CD4-positive, alpha-beta T cell (primary cell): ENCODE measurements around the gene PPP1R9B. TPM values are rescaled to one million over a fixed set of nuclear protein-coding genes. Genes with fewer than 3 reads are reported as not detected.

Source experiments
- ATAC-seq: fragments of 200-7000 bp; cut with Tn5 transposase; one replicate; pipeline ENCODE4 v1.10.0; 2022; ENCODE audit warnings: mild to moderate bottlenecking; ENCODE audit not compliant: poor library complexity
- CTCF ChIA-PET: fragments of 350-600 bp; sonication (Branson Sonifier 250); formaldehyde crosslinking; loops from one replicate; lab custom pipeline; 2021; ENCODE audit warnings: antibody characterized with exemption, inconsistent platforms; lab: Charles Lee
- POLR2A ChIA-PET: fragments of 350-600 bp; sonication (Branson Sonifier 250); formaldehyde crosslinking; loops from one replicate; lab custom pipeline; 2021; ENCODE audit warnings: antibody characterized with exemption, inconsistent platforms; lab: Charles Lee
- DNase-seq, 14 experiments: peaks; one replicate each; pipeline ENCODE4 v3.0.0-alpha.2; 2013 to 2020; ENCODE audit warnings: mixed read lengths in 2 of 14
- H3K27ac ChIP-seq, 2 donors: one replicate each; pipeline versions ENCODE4 v1.5.1 to v1.7.0; 2013; ENCODE audit warnings: low read length in 2 of 2, low read depth in 1 of 2, mild to moderate bottlenecking in 1 of 2
- H3K27me3 ChIP-seq, 2 experiments: 1 replicate in 1 of 2; 2 replicates in 1 of 2; pipeline versions ENCODE4 v1.6.1 to v1.7.0; 2013; ENCODE audit warnings: low read length in 2 of 2, control low read depth in 1 of 2, mild to moderate bottlenecking in 1 of 2, moderate library complexity in 1 of 2; ENCODE audit not compliant: insufficient read depth in 2 of 2, control insufficient read depth in 1 of 2
- H3K36me3 ChIP-seq: one replicate; pipeline ENCODE4 v1.6.1; 2013; ENCODE audit warnings: low read length, control low read depth; ENCODE audit not compliant: insufficient read depth
- H3K4me1 ChIP-seq: one replicate; pipeline ENCODE4 v1.6.1; 2013; ENCODE audit warnings: low read length, control low read depth; ENCODE audit not compliant: insufficient read depth
- H3K4me3 ChIP-seq: one replicate; pipeline ENCODE4 v1.5.1; 2013; ENCODE audit warnings: mild to moderate bottlenecking, low read length, moderate library complexity
- H3K9me3 ChIP-seq, 2 experiments: 1 replicate in 1 of 2; 2 replicates in 1 of 2; pipeline versions ENCODE4 v1.6.1 to v1.7.0; 2013; ENCODE audit warnings: low read length in 2 of 2, mild to moderate bottlenecking in 2 of 2, control low read depth in 1 of 2, moderate library complexity in 1 of 2; ENCODE audit not compliant: control insufficient read depth in 1 of 2, insufficient read depth in 1 of 2
- H3K27ac Mint-ChIP-seq: one replicate; pipeline ENCODE4 v1.8.0; 2020; ENCODE audit warnings: mixed read lengths
- H3K27me3 Mint-ChIP-seq: one replicate; pipeline ENCODE4 v1.8.0; 2021; ENCODE audit warnings: mixed read lengths
- H3K36me3 Mint-ChIP-seq: one replicate; pipeline ENCODE4 v1.8.0; 2021; ENCODE audit warnings: low read depth, mixed read lengths
- H3K4me1 Mint-ChIP-seq: one replicate; pipeline ENCODE4 v1.8.0; 2021; ENCODE audit warnings: low read depth, mixed read lengths
- H3K4me3 Mint-ChIP-seq: one replicate; pipeline ENCODE4 v1.8.0; 2020; ENCODE audit warnings: mild to moderate bottlenecking, mixed read lengths
- H3K9me3 Mint-ChIP-seq: one replicate; pipeline ENCODE4 v1.8.0; 2020; ENCODE audit warnings: mixed read lengths
- CTCF ChIP-seq: fragments of 200-600 bp; IDR thresholded peaks from one replicate; pipeline ENCODE4 v1.8.0; 2022; ENCODE audit warnings: antibody characterized with exemption, mild to moderate bottlenecking
- intact Hi-C, 2 experiments: fragments of 100-400 bp; cut with DNase I in 1 of 2; cut with micrococcal nuclease in 1 of 2; formaldehyde crosslinking; loops; one replicate each; pipeline versions ENCODE4 v1.15.1 to v1.9.0; 2023 to 2025; cut with DNase I, micrococcal nuclease
- total RNA-seq, 174 experiments: library from RNA in 2 of 174; stranded (reverse) in 2 of 174; gene quantifications; one replicate each; pipeline ENCODE4 v1.2.3 and lab custom pipeline; 2021 to 2026

The PPP1R9B gene
- total RNA-seq, 2 experiments from 2014 or later: 53.4 to 55.7 TPM

GRCh38 chr17:50167371-50167770 is 16.9 kb upstream of the PPP1R9B start:
- no peak for DNase-seq
- Histone ChIP-seq H3K27ac (no peak overlapping the region), H3K36me3 (no peaks in the 10 kb centered on the region), H3K27me3 (no peaks in the 10 kb centered on the region), H3K4me1 (peaks cover 21% of the 10 kb centered on the region), H3K4me3 (no peak overlapping the region), H3K9me3 (no peaks in the 10 kb centered on the region)
- Mint-ChIP-seq H3K36me3 (no peaks in the 10 kb centered on the region), H3K27ac (no peak overlapping the region), H3K27me3 (no peaks in the 10 kb centered on the region), H3K9me3 (no peaks in the 10 kb centered on the region), H3K4me3 (no peak overlapping the region), H3K4me1 (peaks cover 24% of the 10 kb centered on the region)
- no peak for TF ChIP-seq CTCF
- ChIA-PET CTCF (no interaction called here), POLR2A (no interaction called here)
- ATAC-seq: no peak
- intact Hi-C loops: loop anchor here in 1 of 2 experiments (5.0 kb wide), 1 partner anchor 35 kb away; the partner anchor contains the start of gene SAMD14

GRCh38 chr17:50166518-50167181 is 16.2 kb upstream of the PPP1R9B start:
- Mint-ChIP-seq H3K36me3 (no peaks in the 10 kb centered on the region), H3K27ac (no peak overlapping the region), H3K9me3 (no peaks in the 10 kb centered on the region), H3K4me1 (peaks cover 30% of the 10 kb centered on the region), H3K4me3 (no peak overlapping the region), H3K27me3 (no peaks in the 10 kb centered on the region)
- POLR2A ChIA-PET: no interaction called here
- no peak overlapping the region for H3K27ac ChIP-seq
- no peak for TF ChIP-seq CTCF
- no peak for DNase-seq
- intact Hi-C loops: loop anchor here in 1 of 2 experiments (5.0 kb wide), 1 partner anchor 34 kb away; the partner anchor contains the start of gene SAMD14
- no peak overlapping the region for H3K4me3 ChIP-seq
- no peaks in the 10 kb centered on the region for H3K9me3 ChIP-seq
- H3K4me1 ChIP-seq: peaks cover 28% of the 10 kb centered on the region
- CTCF ChIA-PET: no interaction called here
- no peak for ATAC-seq
- H3K27me3 ChIP-seq: no peaks in the 10 kb centered on the region
- no peaks in the 10 kb centered on the region for H3K36me3 ChIP-seq

GRCh38 chr17:50165867-50166517 is 15.5 kb upstream of the PPP1R9B start, which contains the start of gene SGCA:
Gene SGCA, plus strand, starts transcription at chr17:50166005. Its CDS starts 36 bp downstream, at chr17:50166041.
- ChIA-PET CTCF (no interaction called here), POLR2A (interaction anchor here (0.6 kb wide), 1 partner anchor 34 kb away, joined by 3 read pairs; no protein-coding TSS in a partner anchor)
- no peak within 1 kb of the TSS for H3K4me3 Mint-ChIP-seq
- DNase-seq: no peak
- Histone ChIP-seq H3K36me3 (no peaks in the 10 kb centered on the region), H3K27ac (no peak within 1 kb of the TSS), H3K4me3 (no peak within 1 kb of the TSS), H3K9me3 (no peaks in the 10 kb centered on the region), H3K27me3 (no peaks in the 10 kb centered on the region), H3K4me1 (peaks cover 33% of the 10 kb centered on the region)
- peaks cover 35% of the 10 kb centered on the region for H3K4me1 Mint-ChIP-seq
- no peaks in the 10 kb centered on the region for H3K36me3 Mint-ChIP-seq
- H3K9me3 Mint-ChIP-seq: no peaks in the 10 kb centered on the region
- no peaks in the 10 kb centered on the region for H3K27me3 Mint-ChIP-seq
- no peak within 1 kb of the TSS for H3K27ac Mint-ChIP-seq
- ATAC-seq: no peak
- intact Hi-C loops: loop anchor here in 1 of 2 experiments (5.0 kb wide), 1 partner anchor 34 kb away; the partner anchor contains the start of gene SAMD14
- no peak for TF ChIP-seq CTCF
